OCI-LY1 (cell line): ENCODE measurements around the gene MEIS1.

ENCODE experiments used
- H2AFZ ChIP-seq: fragments of 200-600 bp; sonication (generic), shearing (Covaris generic); 2 replicates; pipeline ENCODE4 v1.6.0; 2014; ENCODE audit warnings: antibody characterized with exemption, mild to moderate bottlenecking, low read length
- H3F3A ChIP-seq: fragments of 200-600 bp; sonication (generic), shearing (Covaris generic); 2 replicates; pipeline ENCODE4 v1.6.0; 2014; ENCODE audit warnings: mild to moderate bottlenecking, antibody characterized with exemption, low read length, moderate library complexity; ENCODE audit not compliant: insufficient read depth
- H3K27ac ChIP-seq: fragments of 200-600 bp; sonication (generic); 2 replicates; pipeline ENCODE4 v1.5.1; 2014; ENCODE audit warnings: low read length, mixed run types, mild to moderate bottlenecking, low read depth; ENCODE audit not compliant: poor library complexity, severe bottlenecking
- H3K27me3 ChIP-seq: fragments of 200-600 bp; sonication (generic); 2 replicates; pipeline ENCODE4 v1.6.0; 2014; ENCODE audit warnings: antibody characterized with exemption, mild to moderate bottlenecking, low read length, moderate library complexity; ENCODE audit not compliant: insufficient read depth
- H3K36me3 ChIP-seq: fragments of 200-600 bp; sonication (generic); 2 replicates; pipeline ENCODE4 v1.6.1; 2014; ENCODE audit warnings: mild to moderate bottlenecking, antibody characterized with exemption, low read length, moderate library complexity, mixed read lengths; ENCODE audit not compliant: insufficient read depth
- H3K4me1 ChIP-seq: fragments of 200-600 bp; sonication (generic); 2 replicates; pipeline ENCODE4 v1.5.1; 2014; ENCODE audit warnings: mild to moderate bottlenecking, low read length, moderate library complexity; ENCODE audit not compliant: insufficient read depth, severe bottlenecking
- H3K4me2 ChIP-seq: fragments of 200-600 bp; sonication (generic), shearing (Covaris generic); 2 replicates; pipeline ENCODE4 v1.6.1; 2014; ENCODE audit warnings: low read length
- H3K4me3 ChIP-seq: fragments of 200-600 bp; sonication (generic); 2 replicates; pipeline ENCODE4 v1.5.1; 2014; ENCODE audit warnings: low read length, low read depth, mild to moderate bottlenecking, mixed read lengths; ENCODE audit not compliant: poor library complexity, severe bottlenecking
- H3K79me2 ChIP-seq: fragments of 200-600 bp; shearing (Covaris generic); 2 replicates; pipeline ENCODE4 v1.6.1; 2016; ENCODE audit warnings: mixed run types, low read length, mixed read lengths; ENCODE audit not compliant: insufficient read depth
- H3K9ac ChIP-seq: fragments of 200-600 bp; sonication (generic), shearing (Covaris generic); 2 replicates; pipeline ENCODE4 v1.6.1; 2014; ENCODE audit warnings: mild to moderate bottlenecking, low read length, mixed read lengths
- H3K9me2 ChIP-seq: fragments of 200-600 bp; sonication (generic), shearing (Covaris generic); 2 replicates; pipeline ENCODE4 v1.6.1; 2014; ENCODE audit warnings: low read depth, mild to moderate bottlenecking, low read length, mixed read lengths
- H3K9me3 ChIP-seq: fragments of 200-600 bp; shearing (Covaris generic); 2 replicates; pipeline ENCODE4 v1.6.1; 2014; ENCODE audit warnings: low read length, mixed read lengths
- H4K20me1 ChIP-seq: fragments of 200-600 bp; sonication (generic), shearing (Covaris generic); 2 replicates; pipeline ENCODE4 v1.6.0; 2016; ENCODE audit warnings: mild to moderate bottlenecking, low read length; ENCODE audit not compliant: insufficient read depth
- EZH2 ChIP-seq: fragments of 200-600 bp; sonication (generic), shearing (Covaris generic); IDR thresholded peaks from 2 replicates; pipeline ENCODE4 v1.8.0; 2017; ENCODE audit warnings: borderline replicate concordance, mixed run types, mild to moderate bottlenecking, antibody characterized with exemption, low read length, moderate library complexity, mixed read lengths
- TF ChIP-seq, protein P1 (sequence below): fragments of 200-600 bp; sonication (generic), shearing (Covaris generic); IDR thresholded peaks from 2 replicates; pipeline ENCODE4 v1.5.1; 2017; ENCODE audit warnings: mild to moderate bottlenecking, antibody characterized with exemption, low read length, moderate library complexity, mixed read lengths

MEIS1 gene

GRCh38 chr2:66545258-66545657 lies 110.3 kb downstream of the MEIS1 start:
- no peak overlapping the region for H3K27ac ChIP-seq
- no peak for TF ChIP-seq EZH2
- TF ChIP-seq, protein P1, sequence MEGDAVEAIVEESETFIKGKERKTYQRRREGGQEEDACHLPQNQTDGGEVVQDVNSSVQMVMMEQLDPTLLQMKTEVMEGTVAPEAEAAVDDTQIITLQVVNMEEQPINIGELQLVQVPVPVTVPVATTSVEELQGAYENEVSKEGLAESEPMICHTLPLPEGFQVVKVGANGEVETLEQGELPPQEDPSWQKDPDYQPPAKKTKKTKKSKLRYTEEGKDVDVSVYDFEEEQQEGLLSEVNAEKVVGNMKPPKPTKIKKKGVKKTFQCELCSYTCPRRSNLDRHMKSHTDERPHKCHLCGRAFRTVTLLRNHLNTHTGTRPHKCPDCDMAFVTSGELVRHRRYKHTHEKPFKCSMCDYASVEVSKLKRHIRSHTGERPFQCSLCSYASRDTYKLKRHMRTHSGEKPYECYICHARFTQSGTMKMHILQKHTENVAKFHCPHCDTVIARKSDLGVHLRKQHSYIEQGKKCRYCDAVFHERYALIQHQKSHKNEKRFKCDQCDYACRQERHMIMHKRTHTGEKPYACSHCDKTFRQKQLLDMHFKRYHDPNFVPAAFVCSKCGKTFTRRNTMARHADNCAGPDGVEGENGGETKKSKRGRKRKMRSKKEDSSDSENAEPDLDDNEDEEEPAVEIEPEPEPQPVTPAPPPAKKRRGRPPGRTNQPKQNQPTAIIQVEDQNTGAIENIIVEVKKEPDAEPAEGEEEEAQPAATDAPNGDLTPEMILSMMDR = no peak
- no peaks in the 10 kb centered on the region for H3K9me3 ChIP-seq
- H3K9ac ChIP-seq = no peak overlapping the region
- H3K79me2 ChIP-seq = no peaks in the 10 kb centered on the region
- H4K20me1 ChIP-seq = no peaks in the 10 kb centered on the region
- H3F3A ChIP-seq = no peaks in the 10 kb centered on the region
- no peaks in the 10 kb centered on the region for H3K9me2 ChIP-seq
- peaks cover 3% of the 10 kb centered on the region; the same call in 1 of the 2 replicates for H3K27me3 ChIP-seq
- H3K4me2 ChIP-seq = no peak overlapping the region
- H2AFZ ChIP-seq = no peak overlapping the region
- H3K4me1 ChIP-seq = no peaks in the 10 kb centered on the region
- H3K4me3 ChIP-seq = no peak overlapping the region
- H3K36me3 ChIP-seq = no peaks in the 10 kb centered on the region

GRCh38 chr2:66547118-66547517 lies 112.2 kb downstream of the MEIS1 start:
- no peak overlapping the region for H3K27ac ChIP-seq
- H3K79me2 ChIP-seq = no peaks in the 10 kb centered on the region
- no peaks in the 10 kb centered on the region for H3K36me3 ChIP-seq
- TF ChIP-seq, protein P1 = no peak
- TF ChIP-seq EZH2 = no peak
- H3K4me2 ChIP-seq = no peak overlapping the region
- H3K9me2 ChIP-seq = no peaks in the 10 kb centered on the region
- H2AFZ ChIP-seq = no peak overlapping the region
- no peaks in the 10 kb centered on the region for H4K20me1 ChIP-seq
- no peaks in the 10 kb centered on the region for H3K27me3 ChIP-seq
- no peaks in the 10 kb centered on the region for H3F3A ChIP-seq
- H3K9me3 ChIP-seq = no peaks in the 10 kb centered on the region
- no peak overlapping the region for H3K4me3 ChIP-seq
- no peak overlapping the region for H3K9ac ChIP-seq
- H3K4me1 ChIP-seq = no peaks in the 10 kb centered on the region

GRCh38 chr2:66547887-66548286 lies 113.0 kb downstream of the MEIS1 start:
- no peaks in the 10 kb centered on the region for H3K9me2 ChIP-seq
- H3F3A ChIP-seq = no peaks in the 10 kb centered on the region
- H3K9ac ChIP-seq = no peak overlapping the region
- H3K27ac ChIP-seq = no peak overlapping the region
- no peaks in the 10 kb centered on the region for H3K27me3 ChIP-seq
- no peaks in the 10 kb centered on the region for H4K20me1 ChIP-seq
- no peak overlapping the region for H2AFZ ChIP-seq
- no peaks in the 10 kb centered on the region for H3K4me1 ChIP-seq
- no peaks in the 10 kb centered on the region for H3K79me2 ChIP-seq
- TF ChIP-seq, protein P1 = no peak
- no peak for TF ChIP-seq EZH2
- H3K4me3 ChIP-seq = no peak overlapping the region
- H3K4me2 ChIP-seq = no peak overlapping the region
- H3K9me3 ChIP-seq = no peaks in the 10 kb centered on the region
- no peaks in the 10 kb centered on the region for H3K36me3 ChIP-seq
